Mucosa of descending colon (tissue), 3 donors: ENCODE results near the gene PPFIA3. TPM values are rescaled to one million over a fixed set of nuclear protein-coding genes. Genes with fewer than 3 reads are reported as not detected.
A peak's percentile ranks its signal among the peaks of the same experiment; 100 is the strongest.

ENCODE experiments used
- ATAC-seq: fragments of 200-7000 bp; cut with Tn5 transposase; one replicate; pipeline ENCODE4 v1.9.1; 2020; ENCODE audit warnings: mild to moderate bottlenecking, moderate library complexity
- DNase-seq, 3 donors: peaks; one replicate each; pipeline ENCODE4 v3.0.0-alpha.2; 2020
- H3K36me3 ChIP-seq: fragments of 200-600 bp; one replicate; pipeline ENCODE4 v1.8.0; 2021; ENCODE audit warnings: low read depth, mild to moderate bottlenecking
- H3K4me1 ChIP-seq: fragments of 200-600 bp; one replicate; pipeline ENCODE4 v1.8.0; 2021; ENCODE audit warnings: low read depth, mild to moderate bottlenecking
- H3K4me3 ChIP-seq: fragments of 200-600 bp; one replicate; pipeline ENCODE4 v1.8.0; 2021; ENCODE audit warnings: mild to moderate bottlenecking
- H3K9me3 ChIP-seq: fragments of 200-600 bp; one replicate; pipeline ENCODE4 v1.8.0; 2021; ENCODE audit warnings: mild to moderate bottlenecking
- intact Hi-C, 2 donors: fragments of 100-400 bp; cut with DNase I in 1 of 2; cut with micrococcal nuclease in 1 of 2; formaldehyde crosslinking; loops; one replicate each; pipeline versions ENCODE4 v1.11.0 to v1.11.1; 2022; cut with DNase I, micrococcal nuclease
- total RNA-seq, 3 donors: library from RNA; stranded (reverse); fragmentation: NEBNext Ultra II Directional in 2 of 3; extraction: Animal tissue kit (Norgen Biotek cat#: 25700) in 2 of 3; gene quantifications; one replicate each; pipeline versions ENCODE4 v1.2.1 to v1.2.4, GENCODE V29; 2021 to 2023
- TF ChIP-seq, protein P1 (sequence below): fragments of 200-600 bp; IDR thresholded peaks from one replicate; pipeline ENCODE4 v1.8.0; 2022; ENCODE audit warnings: antibody characterized with exemption, mild to moderate bottlenecking
- donor health status: DM: no; HTN: no; CAD: no; lungs with moderate emphysema.
- donor health status: DM: no; HTN: no; CAD: no.
- donor health status: DM: no; HTN: yes; CAD: no.

Gene PPFIA3
- total RNA-seq, 3 donors from 2014 or later = 15.1 to 21.4 (median 19.6) TPM

DNA sequence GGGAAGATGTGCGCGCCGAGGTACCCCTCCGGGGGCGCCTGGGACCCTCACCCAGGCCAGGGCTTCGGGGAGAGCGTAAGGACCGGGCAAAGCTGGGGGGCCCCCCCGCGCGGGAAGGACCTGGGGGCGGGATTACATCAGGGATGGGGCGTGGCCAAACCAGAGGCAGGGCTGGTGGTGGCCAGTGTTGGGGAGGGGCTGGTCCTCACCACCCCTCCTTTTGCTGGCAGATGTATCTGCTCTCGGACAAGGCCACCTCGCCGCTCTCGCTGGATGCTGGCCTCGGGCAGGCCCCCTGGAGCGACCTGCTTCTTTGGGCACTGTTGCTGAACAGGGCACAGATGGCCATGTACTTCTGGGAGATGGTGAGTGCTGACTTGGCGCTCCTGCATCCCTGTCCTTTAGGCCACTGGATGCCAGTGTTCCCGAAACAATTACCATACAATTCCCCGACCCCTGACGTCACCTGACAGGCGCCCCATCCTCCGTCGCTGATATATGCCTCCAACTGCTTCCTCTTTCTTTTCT is 63.6 kb downstream of the PPFIA3 start:
- H3K36me3 ChIP-seq = no peaks in the 10 kb centered on the region
- intact Hi-C loops = loop anchor here in 1 of 2 donors (10.0 kb wide), 1 partner anchor 88 kb away; no protein-coding TSS in a partner anchor
- no peaks in the 10 kb centered on the region for H3K9me3 ChIP-seq
- TF ChIP-seq, protein P1, sequence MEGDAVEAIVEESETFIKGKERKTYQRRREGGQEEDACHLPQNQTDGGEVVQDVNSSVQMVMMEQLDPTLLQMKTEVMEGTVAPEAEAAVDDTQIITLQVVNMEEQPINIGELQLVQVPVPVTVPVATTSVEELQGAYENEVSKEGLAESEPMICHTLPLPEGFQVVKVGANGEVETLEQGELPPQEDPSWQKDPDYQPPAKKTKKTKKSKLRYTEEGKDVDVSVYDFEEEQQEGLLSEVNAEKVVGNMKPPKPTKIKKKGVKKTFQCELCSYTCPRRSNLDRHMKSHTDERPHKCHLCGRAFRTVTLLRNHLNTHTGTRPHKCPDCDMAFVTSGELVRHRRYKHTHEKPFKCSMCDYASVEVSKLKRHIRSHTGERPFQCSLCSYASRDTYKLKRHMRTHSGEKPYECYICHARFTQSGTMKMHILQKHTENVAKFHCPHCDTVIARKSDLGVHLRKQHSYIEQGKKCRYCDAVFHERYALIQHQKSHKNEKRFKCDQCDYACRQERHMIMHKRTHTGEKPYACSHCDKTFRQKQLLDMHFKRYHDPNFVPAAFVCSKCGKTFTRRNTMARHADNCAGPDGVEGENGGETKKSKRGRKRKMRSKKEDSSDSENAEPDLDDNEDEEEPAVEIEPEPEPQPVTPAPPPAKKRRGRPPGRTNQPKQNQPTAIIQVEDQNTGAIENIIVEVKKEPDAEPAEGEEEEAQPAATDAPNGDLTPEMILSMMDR = no peak
- H3K4me3 ChIP-seq = no peak overlapping the region
- H3K4me1 ChIP-seq = no peaks in the 10 kb centered on the region
- ATAC-seq (no peak), DNase-seq (peak in 1 of 3 donors; percentile 39)

DNA sequence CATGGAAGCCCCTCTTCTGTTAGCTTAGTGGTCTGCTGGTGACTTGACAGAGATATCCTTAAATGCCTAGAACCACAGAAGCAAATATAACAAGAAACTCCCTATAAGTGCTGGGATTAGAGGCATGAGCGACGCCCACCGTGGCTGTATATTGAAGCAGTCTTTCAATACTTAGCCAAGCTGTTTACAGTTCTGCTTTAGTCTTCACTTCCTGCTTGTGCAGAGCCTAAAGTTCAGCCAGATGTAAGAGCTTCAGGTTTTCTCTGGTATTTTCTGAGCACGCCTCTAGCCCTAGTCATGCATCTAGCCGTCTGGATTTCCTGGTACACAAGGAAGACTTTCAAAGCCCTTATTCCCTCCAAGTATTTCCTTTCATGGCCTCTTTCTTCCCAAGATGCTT is 66.8 kb downstream of the PPFIA3 start:
- peak; percentile 91 for ATAC-seq
- no peaks in the 10 kb centered on the region for H3K9me3 ChIP-seq

DNA sequence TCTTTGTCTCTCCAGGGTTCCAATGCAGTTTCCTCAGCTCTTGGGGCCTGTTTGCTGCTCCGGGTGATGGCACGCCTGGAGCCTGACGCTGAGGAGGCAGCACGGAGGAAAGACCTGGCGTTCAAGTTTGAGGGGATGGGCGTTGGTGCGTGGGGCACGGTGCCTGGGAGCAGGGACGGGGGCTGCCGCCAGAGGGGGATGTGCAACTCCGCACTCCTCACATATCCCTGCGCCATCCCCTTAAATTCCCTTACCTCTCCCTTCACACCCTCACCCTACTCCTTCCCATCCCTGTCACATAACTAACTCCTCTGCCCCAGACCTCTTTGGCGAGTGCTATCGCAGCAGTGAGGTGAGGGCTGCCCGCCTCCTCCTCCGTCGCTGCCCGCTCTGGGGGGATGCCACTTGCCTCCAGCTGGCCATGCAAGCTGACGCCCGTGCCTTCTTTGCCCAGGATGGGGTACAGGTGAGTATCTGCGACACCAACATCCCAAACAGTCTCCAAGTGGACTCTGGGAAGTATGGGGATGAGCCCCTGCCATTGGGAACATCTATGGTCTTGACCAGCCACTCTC is 69.4 kb downstream of the PPFIA3 start:
- TF ChIP-seq, protein P1 = no peak
- intact Hi-C loops = loop anchor here in 1 of 2 donors (10.0 kb wide), 1 partner anchor 94 kb away; no protein-coding TSS in a partner anchor
- Histone ChIP-seq H3K36me3 (no peaks in the 10 kb centered on the region), H3K9me3 (no peaks in the 10 kb centered on the region), H3K4me1 (no peaks in the 10 kb centered on the region), H3K4me3 (no peak overlapping the region)
- DNase-seq (no peak), ATAC-seq (no peak)

More for the DNA sequence above, 66.8 kb downstream of the PPFIA3 start:
- no peak overlapping the region for H3K4me3 ChIP-seq
- DNase-seq = peak in 1 of 3 donors; percentile 18
- H3K36me3 ChIP-seq = no peaks in the 10 kb centered on the region
- TF ChIP-seq, protein P1 = no peak
- intact Hi-C loops = loop anchor here in 1 of 2 donors (10.0 kb wide), 1 partner anchor 91 kb away; no protein-coding TSS in a partner anchor
- no peaks in the 10 kb centered on the region for H3K4me1 ChIP-seq

DNA sequence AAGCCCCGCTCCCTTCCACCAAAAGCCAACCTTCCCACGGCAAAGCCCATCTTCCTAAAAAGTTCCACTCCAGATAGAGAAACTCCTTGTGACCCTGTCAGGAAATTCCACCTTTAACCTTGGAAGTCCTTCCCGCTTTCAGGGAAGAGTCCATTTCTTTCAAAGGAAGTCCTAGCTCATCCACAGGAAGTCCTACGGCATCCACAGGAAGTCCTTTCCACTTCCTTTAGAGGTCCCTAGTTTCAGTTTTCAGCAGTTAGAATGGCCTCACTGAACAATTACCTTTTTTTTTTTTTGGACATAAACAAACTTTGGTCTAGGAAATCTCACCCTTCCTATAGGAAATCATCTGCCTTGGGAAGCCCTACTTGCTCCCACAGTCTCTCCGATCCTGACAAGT is 69.9 kb downstream of the PPFIA3 start:
- DNase-seq (no peak), ATAC-seq (no peak)
- intact Hi-C loops = loop anchor here in 1 of 2 donors (10.0 kb wide), 1 partner anchor 94 kb away; no protein-coding TSS in a partner anchor
- TF ChIP-seq, protein P1 = no peak
- Histone ChIP-seq H3K4me3 (no peak overlapping the region), H3K36me3 (no peaks in the 10 kb centered on the region), H3K9me3 (no peaks in the 10 kb centered on the region), H3K4me1 (no peaks in the 10 kb centered on the region)

DNA sequence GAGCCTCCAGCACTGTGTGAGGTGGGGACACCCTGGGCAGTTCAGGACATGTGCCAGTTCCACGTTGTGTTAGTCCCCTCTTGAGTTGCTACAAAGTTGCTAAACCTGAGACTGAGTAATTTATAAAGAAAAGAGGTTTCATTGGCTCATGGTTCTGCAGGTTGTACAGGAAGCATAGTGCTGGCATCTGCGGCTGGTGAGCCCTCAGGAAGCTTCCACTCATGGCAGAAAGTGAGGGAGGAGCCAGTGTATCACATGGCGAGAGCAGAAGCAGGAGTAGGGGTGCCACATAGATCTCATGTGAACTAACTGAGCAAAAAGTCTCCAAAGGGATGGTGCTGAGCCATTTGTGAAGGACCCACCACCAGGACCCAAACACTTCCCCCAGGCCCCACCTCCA is 71.4 kb downstream of the PPFIA3 start:
- Histone ChIP-seq H3K9me3 (no peaks in the 10 kb centered on the region), H3K36me3 (no peaks in the 10 kb centered on the region), H3K4me1 (peaks cover 3% of the 10 kb centered on the region), H3K4me3 (no peak overlapping the region)
- DNase-seq (no peak), ATAC-seq (no peak)
- intact Hi-C loops = no loop called here
- TF ChIP-seq, protein P1 = no peak
